HepG2 (cell line): ENCODE measurements around the gene CTNNA3. TPM values are rescaled to one million over a fixed set of nuclear protein-coding genes. Genes with fewer than 3 reads are reported as not detected.

Source experiments
- ATAC-seq: fragments of 200-7000 bp; cut with Tn5 transposase; 3 replicates; pipeline ENCODE4 v1.9.1; 2020; ENCODE audit warnings: mild to moderate bottlenecking, moderate library complexity
- BruUV-seq: library from RNA; stranded (reverse); fragments of 400-500 nt; replicated peaks from 2 replicates; lab custom pipeline; 2021; lab: Mats Ljungman, UMichigan
- CTCF ChIA-PET: fragments of 300-600 bp; formaldehyde crosslinking; extraction: SDS; loops from one replicate; lab custom pipeline; 2021; ENCODE audit warnings: low total read pairs, inconsistent platforms, low intra/inter-chr PET ratio; lab: Yijun Ruan, JAX
- POLR2A ChIA-PET: fragments of 350-600 bp; sonication (Branson Sonifier 250); formaldehyde crosslinking; loops from one replicate; lab custom pipeline; 2020; ENCODE audit warnings: antibody characterized with exemption, inconsistent platforms; lab: Yijun Ruan, JAX
- DNase-seq: peaks from one replicate; pipeline ENCODE4 v3.0.0-alpha.2; 2015; ENCODE audit warnings: low spot score
- FAIRE-seq: peaks from 3 replicates; lab custom pipeline; 2011; peaks lifted over from hg19 to GRCh38; lab: Jason Lieb, UNC
- H2AFZ ChIP-seq: one replicate; pipeline ENCODE4 v1.6.1; 2011; ENCODE audit warnings: low read length, inconsistent platforms
- H3K27ac ChIP-seq: fragments of 300-600 bp; 3 replicates; pipeline ENCODE4 v1.8.0; 2011; ENCODE audit warnings: mixed run types, mild to moderate bottlenecking, mixed read lengths, low read length, inconsistent platforms; ENCODE audit not compliant: insufficient read depth; ENCODE audit errors: extremely low read length
- H3K27me3 ChIP-seq, 2 experiments: fragments of 200-600 bp in 1 of 2; 2 replicates in 1 of 2; 3 replicates in 1 of 2; pipeline versions ENCODE4 v1.6.0 to v1.8.0; 2011; ENCODE audit warnings: low read length in 2 of 2, mild to moderate bottlenecking in 2 of 2, moderate library complexity in 2 of 2, inconsistent platforms in 1 of 2; ENCODE audit not compliant: insufficient read depth in 2 of 2, control insufficient read depth in 1 of 2
- H3K36me3 ChIP-seq, 2 experiments: fragments of 200-600 bp in 1 of 2; replicated peaks in 1 of 2; 2 replicates in 1 of 2; 3 replicates in 1 of 2; pipeline versions ENCODE4 v1.5.1 to v1.8.0; 2011; ENCODE audit warnings: low read length in 2 of 2, inconsistent platforms in 1 of 2; ENCODE audit not compliant: insufficient read depth in 2 of 2, control insufficient read depth in 1 of 2
- H3K4me1 ChIP-seq: 2 replicates; pipeline ENCODE4 v1.5.1; 2012; ENCODE audit warnings: low read length, inconsistent platforms; ENCODE audit not compliant: insufficient read depth
- H3K4me2 ChIP-seq: 2 replicates; pipeline ENCODE4 v1.6.0; 2011; ENCODE audit warnings: low read depth, low read length, inconsistent platforms
- H3K4me3 ChIP-seq, 3 experiments: fragments of 200-600 bp in 1 of 3; sonication (generic), shearing (Covaris generic) in 1 of 3; replicated peaks in 1 of 3; 2 replicates each; pipeline ENCODE4 v1.5.1; 2011 to 2016; ENCODE audit warnings: low read length in 3 of 3, inconsistent platforms in 2 of 3, low read depth in 2 of 3, mild to moderate bottlenecking in 2 of 3, control low read depth in 1 of 3, mixed read lengths in 1 of 3; ENCODE audit not compliant: insufficient read depth in 1 of 3
- H3K79me2 ChIP-seq: one replicate; pipeline ENCODE4 v1.6.1; 2011; ENCODE audit warnings: low read length, inconsistent platforms; ENCODE audit not compliant: insufficient read depth
- H3K9ac ChIP-seq: 2 replicates; pipeline ENCODE4 v1.6.0; 2011; ENCODE audit warnings: mild to moderate bottlenecking, low read depth, low read length, inconsistent platforms; ENCODE audit not compliant: insufficient read depth
- H3K9me3 ChIP-seq: 2 replicates; pipeline ENCODE4 v1.5.1; 2012; ENCODE audit warnings: mild to moderate bottlenecking, low read length
- H4K20me1 ChIP-seq: 2 replicates; pipeline ENCODE4 v1.6.0; 2011; ENCODE audit warnings: inconsistent platforms, mild to moderate bottlenecking, low read length, moderate library complexity; ENCODE audit not compliant: insufficient read depth
- ATM ChIP-seq: fragments of 450-650 bp; IDR thresholded peaks from 2 replicates; pipeline ENCODE4 v1.7.1; 2017; ENCODE audit warnings: mild to moderate bottlenecking, borderline replicate concordance
- BORCS8-MEF2B ChIP-seq: sonication (generic); formaldehyde crosslinking; IDR thresholded peaks from 2 replicates; pipeline ENCODE4 v1.8.0; 2022; ENCODE audit warnings: mild to moderate bottlenecking, missing genetic modification reagents
- FOXA1 ChIP-seq, 2 experiments: fragments of 450-650 bp in 1 of 2; sonication (generic) in 1 of 2; formaldehyde crosslinking in 1 of 2; IDR thresholded peaks; 2 replicates each; pipeline versions ENCODE4 v1.4.0 to v1.6.1; 2016 to 2020; ENCODE audit warnings: missing genetic modification reagents in 1 of 2
- KAT2B ChIP-seq: fragments of 150-350 bp; IDR thresholded peaks from 2 replicates; pipeline ENCODE4 v1.6.1; 2014; ENCODE audit warnings: low read depth, low read length, borderline replicate concordance
- MATR3 ChIP-seq: sonication (generic); formaldehyde crosslinking; IDR thresholded peaks from 2 replicates; pipeline ENCODE4 v1.4.0; 2020; ENCODE audit warnings: missing genetic modification reagents
- MED1 ChIP-seq: sonication (generic); formaldehyde crosslinking; IDR thresholded peaks from 2 replicates; pipeline ENCODE4 v1.4.0; 2020; ENCODE audit warnings: missing genetic modification reagents
- REST ChIP-seq, 2 experiments: IDR thresholded peaks; 2 replicates each; pipeline ENCODE4 v1.6.1; 2011 to 2012; ENCODE audit warnings: low read length in 2 of 2, borderline replicate concordance in 1 of 2, low read depth in 1 of 2, mild to moderate bottlenecking in 1 of 2, moderate library complexity in 1 of 2
- SMAD1 ChIP-seq: sonication (generic); formaldehyde crosslinking; IDR thresholded peaks from 2 replicates; pipeline ENCODE4 v1.4.0; 2020; ENCODE audit warnings: missing genetic modification reagents, low read depth, mild to moderate bottlenecking, borderline replicate concordance
- SNAPC2 ChIP-seq: sonication (generic); formaldehyde crosslinking; IDR thresholded peaks from 2 replicates; pipeline ENCODE4 v1.8.1; 2022; ENCODE audit warnings: mild to moderate bottlenecking, missing genetic modification reagents
- ZBTB7A ChIP-seq: sonication (generic); formaldehyde crosslinking; IDR thresholded peaks from 2 replicates; pipeline ENCODE4 v1.8.0; 2022; ENCODE audit warnings: mild to moderate bottlenecking, missing genetic modification reagents
- ZEB1 ChIP-seq: IDR thresholded peaks from 2 replicates; pipeline ENCODE4 v1.6.1; 2012; ENCODE audit warnings: mild to moderate bottlenecking, low read depth, inconsistent platforms; ENCODE audit not compliant: insufficient replicate concordance
- ZGPAT ChIP-seq: IDR thresholded peaks from 2 replicates; pipeline ENCODE4 v1.6.1; 2016; ENCODE audit warnings: mild to moderate bottlenecking
- WGBS: methylation state at CpG from one replicate; pipeline ENCODE4 v1.1.6; 2017; ENCODE audit warnings: low lambda C conversion rate; 5-methylcytosine and 5-hydroxymethylcytosine counted together
- in situ Hi-C: cut with HindIII; loops from 2 replicates; pipeline ENCODE4 v1.10.0; 2017; ENCODE audit warnings: low pct_unique_long_range_greater_than_20kb; ENCODE audit not compliant: extremely low pct_ligation_motif_present
- intact Hi-C: fragments of 100-400 bp; cut with micrococcal nuclease; formaldehyde crosslinking; loops from one replicate; pipeline ENCODE4 v1.10.0; 2022; ENCODE audit not compliant: unreplicated experiment
- polyA plus RNA-seq, 8 experiments: library from polyadenylated mRNA; depleted of rRNA in 3 of 8; stranded (reverse) in 7 of 8; unstranded in 1 of 8; fragments of >200 nt; fragmentation: Illumina TruSeq in 4 of 8; extraction: Trizol in 4 of 8; gene quantifications; 2 replicates each; pipeline versions ENCODE4 v1.2.1 to v1.2.3, GENCODE V29; 2011 to 2016; ENCODE audit warnings: low read depth in 4 of 8, missing spikeins in 1 of 8, mixed read lengths in 1 of 8; ENCODE audit not compliant: insufficient read depth in 1 of 8
- total RNA-seq, 5 experiments: library from RNA; depleted of rRNA; stranded (reverse); fragments of >200 nt; fragmentation: Illumina TruSeq; extraction: Trizol; gene quantifications; 2 replicates each; pipeline ENCODE4 v1.2.3, GENCODE V29; 2016; ENCODE audit warnings: low read depth in 1 of 5

Gene CTNNA3
- total and polyA plus RNA-seq, 2 of the 13 experiments (the other 11 are each of a cell fraction or from before 2014, with no cell fraction given), result not detected

GRCh38 chr10:67156239-67156638 lies 539.8 kb downstream of the CTNNA3 start:
- TF ChIP-seq SNAPC2 (no peak), ZGPAT (CRISPR knock-in tag) (no peak)
- no peaks in the 10 kb centered on the region for H3K36me3 ChIP-seq
- H3K4me3 ChIP-seq, result no peak overlapping the region
- ChIA-PET CTCF (no interaction called here), POLR2A (no interaction called here)
- no peak overlapping the region for H3K4me2 ChIP-seq
- H2AFZ ChIP-seq, result no peak overlapping the region
- no peak for DNase-seq
- FAIRE-seq, result no peak
- no TSS peak for BruUV-seq
- H3K4me1 ChIP-seq, result no peaks in the 10 kb centered on the region
- H3K27me3 ChIP-seq, result no peaks in the 10 kb centered on the region
- intact Hi-C loops, result no loop called here
- no peak overlapping the region for H3K27ac ChIP-seq
- in situ Hi-C loops, result no loop called here
- no peak overlapping the region for H3K9ac ChIP-seq
- no peaks in the 10 kb centered on the region for H3K9me3 ChIP-seq
- H4K20me1 ChIP-seq, result no peaks in the 10 kb centered on the region
- ATAC-seq, result no peak
- H3K79me2 ChIP-seq, result no peaks in the 10 kb centered on the region

- Histone ChIP-seq H3K36me3 (no peaks in the 10 kb centered on the region), H3K9ac (no peak overlapping the region), H3K4me2 (no peak overlapping the region), H3K79me2 (no peaks in the 10 kb centered on the region), H3K4me1 (no peaks in the 10 kb centered on the region), H3K27me3 (no peaks in the 10 kb centered on the region), H2AFZ (no peak overlapping the region), H3K9me3 (no peaks in the 10 kb centered on the region), H3K4me3 (no peak overlapping the region), H4K20me1 (no peaks in the 10 kb centered on the region), H3K27ac (no peak overlapping the region)
- FAIRE-seq (no peak), ATAC-seq (no peak), DNase-seq (no peak)
- ChIA-PET CTCF (no interaction called here), POLR2A (no interaction called here)
- no peak for TF ChIP-seq KAT2B
- no peak for TF ChIP-seq MED1
- TF ChIP-seq ZEB1, result no peak
- no peak for TF ChIP-seq REST (IDR thresholded peaks at IDR 0.05; ENCODE audit: borderline replicate concordance in 1 of 2, low read depth in 1 of 2, low read length in 2 of 2)
- TF ChIP-seq FOXA1 (IDR thresholded peaks at IDR 0.05), result no peak
- TF ChIP-seq FOXA1 (CRISPR knock-in tag; IDR thresholded peaks at IDR 0.05), result no peak
- no peak for TF ChIP-seq ATM
- TF ChIP-seq BORCS8-MEF2B (CRISPR knock-in tag), result no peak
- TF ChIP-seq ZBTB7A (CRISPR knock-in tag), result no peak
- no peak for TF ChIP-seq MATR3 (CRISPR knock-in tag)
- no peak for TF ChIP-seq SMAD1
- in situ Hi-C loops (no loop called here), intact Hi-C loops (no loop called here)
- BruUV-seq, result no TSS peak
- WGBS, result 32% methylated on average over 2 of the region's 2 CpGs
These were observed 544.5 kb downstream of the CTNNA3 start for GRCh38 chr10:67151471-67151870.
